ENCODE results near the gene RHAG. TPM values are rescaled to one million over a fixed set of nuclear protein-coding genes. Genes with fewer than 3 reads are reported as not detected.

The RHAG gene
- total and polyA plus RNA-seq, 2 of the 8 experiments (the other 6 are each of a cell fraction or from before 2014, with no cell fraction given), result not detected

- no peak overlapping the region for H3K4me3 ChIP-seq (ENCODE audit: extremely low read depth in 1 of 4, insufficient read depth in 2 of 4, low read depth in 3 of 4, low read length in 4 of 4)
- H3K27me3 ChIP-seq (replicated peaks in 1 of 4; ENCODE audit: control insufficient read depth in 3 of 4, extremely low read depth in 1 of 4, insufficient read depth in 3 of 4, low read length in 3 of 4), result no peaks in the 10 kb centered on the region
- no peak overlapping the region for H2AK5ac ChIP-seq (ENCODE audit: low read depth, low read length)
- DNase-seq (ENCODE audit: low read depth in 1 of 2, low spot score in 2 of 2) (no peak), FAIRE-seq (no peak)
- no peak overlapping the region for H3K14ac ChIP-seq (ENCODE audit: insufficient read length)
- no peak overlapping the region for H2BK120ac ChIP-seq (replicated peaks; ENCODE audit: low read depth, low read length)
- no peak overlapping the region for H3K27ac ChIP-seq (ENCODE audit: low read depth, low read length)
- no peaks in the 10 kb centered on the region for H3K79me1 ChIP-seq (ENCODE audit: low read depth, low read length)
- H3K36me3 ChIP-seq (ENCODE audit: control insufficient read depth in 2 of 4, insufficient read depth in 4 of 4, low read length in 3 of 4), result no peaks in the 10 kb centered on the region
- H4K91ac ChIP-seq (replicated peaks; ENCODE audit: insufficient read length, low read length), result no peak overlapping the region
- POLR2A ChIA-PET (ENCODE audit: partially characterized antibody), result no interaction called here
- H3K4ac ChIP-seq (replicated peaks; ENCODE audit: insufficient read length, low read depth, low read length), result no peak overlapping the region
- H3K56ac ChIP-seq (replicated peaks; ENCODE audit: insufficient read length, low read depth, low read length), result no peak overlapping the region
- H3K9me3 ChIP-seq (ENCODE audit: insufficient read depth in 2 of 2, low read depth in 1 of 2, low read length in 1 of 2), result no peaks in the 10 kb centered on the region
- H2AFZ ChIP-seq (ENCODE audit: low read length), result no peak overlapping the region
- no peak for TF ChIP-seq RAD21 (IDR thresholded peaks at IDR 0.05 in 1 of 2, conservative IDR thresholded peaks at IDR 0.05 in 1 of 2; ENCODE audit: low read depth in 2 of 2, low read length in 2 of 2)
- no peak for TF ChIP-seq BCL11A (IDR thresholded peaks at IDR 0.05; ENCODE audit: low read depth in 2 of 2, low read length in 2 of 2)
- no peak for TF ChIP-seq SRF (IDR thresholded peaks at IDR 0.05; ENCODE audit: low read depth, low read length)
- TF ChIP-seq SP4 (IDR thresholded peaks at IDR 0.05; ENCODE audit: low read length), result no peak
- no peak for TF ChIP-seq POLR2AphosphoS5 (IDR thresholded peaks at IDR 0.05; ENCODE audit: low read depth, low read length)
- no peak for TF ChIP-seq MAX (IDR thresholded peaks at IDR 0.05)
- no peak for TF ChIP-seq PHF8 (conservative IDR thresholded peaks at IDR 0.05; ENCODE audit: low read depth, low read length)
- no peak overlapping the region for H3K9ac ChIP-seq (replicated peaks in 1 of 4; ENCODE audit: extremely low read depth in 1 of 4, low read depth in 3 of 4, low read length in 3 of 4)
- no peak overlapping the region for H2BK12ac ChIP-seq (ENCODE audit: low read depth, low read length)
- CTCF ChIA-PET (ENCODE audit: partially characterized antibody), result no interaction called here
- no peaks in the 10 kb centered on the region for H4K20me1 ChIP-seq (replicated peaks in 1 of 2; ENCODE audit: control insufficient read depth in 1 of 2, insufficient read depth in 2 of 2, low read length in 2 of 2)
- no peaks in the 10 kb centered on the region for H3K4me1 ChIP-seq (replicated peaks in 1 of 4; ENCODE audit: control insufficient read depth in 3 of 4, insufficient read depth in 4 of 4, low read length in 3 of 4)
- no peak overlapping the region for H2BK20ac ChIP-seq (ENCODE audit: low read length)
- no peak overlapping the region for H3K23ac ChIP-seq (ENCODE audit: insufficient read length)
- H3K79me2 ChIP-seq (ENCODE audit: control insufficient read depth in 1 of 2, insufficient read depth in 2 of 2, low read length in 2 of 2), result no peaks in the 10 kb centered on the region
- H2BK5ac ChIP-seq (ENCODE audit: low read depth, low read length), result no peak overlapping the region
- no peak overlapping the region for H3K18ac ChIP-seq (ENCODE audit: extremely low read depth, low read length)
- no peak overlapping the region for H2BK15ac ChIP-seq (ENCODE audit: low read length)
- H4K8ac ChIP-seq (ENCODE audit: extremely low read depth, insufficient read depth, low read length), result no peak overlapping the region
- no peaks in the 10 kb centered on the region for H3K23me2 ChIP-seq (ENCODE audit: low read depth, low read length)
- WGBS, 2 experiments (ENCODE audit: extremely low coverage in 1 of 2, insufficient coverage in 1 of 2, insufficient read length in 1 of 2, insufficient replicate concordance in 2 of 2, low coverage in 1 of 2, low lambda C conversion rate in 2 of 2, missing lambda C conversion rate in 1 of 2), result 97% methylated on average over 2 of the region's 2 CpGs; no CpG with 5 or more reads in 1 of the 2 experiments
- H3K4me2 ChIP-seq (ENCODE audit: insufficient read depth in 1 of 2, low read depth in 2 of 2, low read length in 2 of 2), result no peak overlapping the region
- no peak overlapping the region for H4K5ac ChIP-seq (ENCODE audit: insufficient read length, low read depth, low read length)
Measured at GRCh38 chr6:49647476-49647875, 10.8 kb upstream of the RHAG start.
